H1 (cell line): ENCODE data around the gene CLEC7A. TPM values are rescaled to one million over a fixed set of nuclear protein-coding genes. Genes with fewer than 3 reads are reported as not detected.

Experiments used
- CHD7 ChIP-seq: fragments of 300-600 bp; sonication (generic); IDR thresholded peaks from 2 replicates; pipeline ENCODE4 v1.7.1; 2012; ENCODE audit warnings: low read length, moderate library complexity, mild to moderate bottlenecking, inconsistent platforms; ENCODE audit not compliant: insufficient replicate concordance
- CREB1 ChIP-seq: IDR thresholded peaks from 2 replicates; pipeline ENCODE4 v1.6.1; 2012; ENCODE audit warnings: inconsistent platforms
- HDAC6 ChIP-seq: IDR thresholded peaks from one replicate; pipeline ENCODE4 v1.7.1; 2012; ENCODE audit warnings: low read depth, mild to moderate bottlenecking, inconsistent platforms, low read length, moderate library complexity
- polyA plus RNA-seq, 7 experiments: library from polyadenylated mRNA; depleted of rRNA in 3 of 7; stranded (reverse) in 5 of 7; unstranded in 2 of 7; fragments of >200 nt in 5 of 7; fragments of 200-250 nt in 2 of 7; gene quantifications; 1 replicate in 5 of 7; 2 replicates in 1 of 7; 4 replicates in 1 of 7; pipeline versions ENCODE4 v1.2.1 to v1.2.3, GENCODE V29; 2011 to 2013; ENCODE audit warnings: missing spikeins in 2 of 7, mixed read lengths in 2 of 7
- total RNA-seq: library from RNA; stranded (reverse); fragmentation: NEBNext Ultra II Directional; extraction: Animal tissue kit (Norgen Biotek cat#: 25700); gene quantifications from 2 replicates; pipeline ENCODE4 v1.2.1, GENCODE V29; 2021

Gene CLEC7A
- total and polyA plus RNA-seq, 2 of the 8 experiments (the other 6 are each of a cell fraction or from before 2014, with no cell fraction given), result 0.09 to 0.15 TPM

DNA sequence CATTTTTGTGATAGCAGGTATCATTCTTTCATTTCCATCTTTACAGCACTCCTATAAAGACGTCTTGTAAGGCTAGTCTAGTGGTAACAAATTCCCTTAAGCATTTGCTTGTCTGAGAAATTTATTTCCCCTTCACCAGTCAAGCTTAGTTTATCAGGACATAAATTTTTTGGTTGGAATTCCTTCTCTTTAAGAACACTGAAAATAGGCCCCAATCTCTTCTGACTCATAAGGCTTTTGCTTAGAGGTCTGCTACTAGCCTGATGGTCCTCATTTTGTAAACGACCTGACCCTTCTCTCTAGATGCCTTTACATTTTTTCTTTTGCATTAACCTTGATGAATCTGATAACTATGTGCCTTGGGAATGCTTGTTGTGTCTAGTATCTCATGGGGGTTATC, 21.6 kb upstream of the CLEC7A start (continued):
- TF ChIP-seq CHD7 (no peak), CREB1 (no peak), HDAC6 (no peak)
